Posterior vena cava (tissue), 2 donors: ENCODE measurements around the gene PKP3. TPM values are rescaled to one million over a fixed set of nuclear protein-coding genes. Genes with fewer than 3 reads are reported as not detected.

Experiments
- DNase-seq: peaks from one replicate; pipeline ENCODE4 v3.0.0-alpha.2; 2020; ENCODE audit warnings: low spot score
- intact Hi-C, 2 donors: fragments of 100-400 bp; cut with DNase I; formaldehyde crosslinking; loops; one replicate each; pipeline versions ENCODE4 v1.14.1 to v1.14.2; 2022 to 2023
- total RNA-seq, 2 donors: library from RNA; stranded (reverse); fragmentation: NEBNext Ultra II Directional; extraction: Animal tissue kit (Norgen Biotek cat#: 25700); gene quantifications; one replicate each; pipeline ENCODE4 v1.2.1, GENCODE V29; 2021
- donor health status: DM: yes; HTN: yes; CAD: no.
- donor health status: DM: yes; HTN: yes; CAD: no.

The PKP3 gene
- total RNA-seq, 2 donors from 2014 or later: 0.10 TPM; not detected in 1

- DNase-seq: no peak
- intact Hi-C loops: no loop called here
These were observed 20.1 kb upstream of the PKP3 start for GRCh38 chr11:373716-374551.

- intact Hi-C loops: no loop called here
- DNase-seq: no peak
These were observed 18.7 kb upstream of the PKP3 start for GRCh38 chr11:375065-376025.

- intact Hi-C loops: no loop called here
- DNase-seq: no peak
These were observed 17.4 kb upstream of the PKP3 start for GRCh38 chr11:376531-377173.

GRCh38 chr11:377174-377865 lies 16.7 kb upstream of the PKP3 start:
- intact Hi-C loops: no loop called here
- no peak for DNase-seq

GRCh38 chr11:377883-378500 lies 16.0 kb upstream of the PKP3 start:
- DNase-seq: no peak
- intact Hi-C loops: no loop called here

- no peak for DNase-seq
- intact Hi-C loops: loop anchor here in 1 of 2 donors (10.0 kb wide), 1 partner anchor 115 kb away; no protein-coding TSS in a partner anchor
These were observed 14.6 kb upstream of the PKP3 start for GRCh38 chr11:379205-380094.

- intact Hi-C loops: loop anchor here in 1 of 2 donors (10.0 kb wide), 1 partner anchor 115 kb away; no protein-coding TSS in a partner anchor
These were observed 13.9 kb upstream of the PKP3 start for GRCh38 chr11:380095-380480.

GRCh38 chr11:380491-380890 lies 13.5 kb upstream of the PKP3 start:
- no peak for DNase-seq
- intact Hi-C loops: loop anchor here in 1 of 2 donors (10.0 kb wide), 1 partner anchor 116 kb away; no protein-coding TSS in a partner anchor

More at GRCh38 chr11:380095-380480, 13.9 kb upstream of the PKP3 start:
- no peak for DNase-seq

- intact Hi-C loops: loop anchor here in 1 of 2 donors (10.0 kb wide), 1 partner anchor 116 kb away; no protein-coding TSS in a partner anchor
- DNase-seq: no peak
These were observed 13.0 kb upstream of the PKP3 start for GRCh38 chr11:380996-381395.

DNA sequence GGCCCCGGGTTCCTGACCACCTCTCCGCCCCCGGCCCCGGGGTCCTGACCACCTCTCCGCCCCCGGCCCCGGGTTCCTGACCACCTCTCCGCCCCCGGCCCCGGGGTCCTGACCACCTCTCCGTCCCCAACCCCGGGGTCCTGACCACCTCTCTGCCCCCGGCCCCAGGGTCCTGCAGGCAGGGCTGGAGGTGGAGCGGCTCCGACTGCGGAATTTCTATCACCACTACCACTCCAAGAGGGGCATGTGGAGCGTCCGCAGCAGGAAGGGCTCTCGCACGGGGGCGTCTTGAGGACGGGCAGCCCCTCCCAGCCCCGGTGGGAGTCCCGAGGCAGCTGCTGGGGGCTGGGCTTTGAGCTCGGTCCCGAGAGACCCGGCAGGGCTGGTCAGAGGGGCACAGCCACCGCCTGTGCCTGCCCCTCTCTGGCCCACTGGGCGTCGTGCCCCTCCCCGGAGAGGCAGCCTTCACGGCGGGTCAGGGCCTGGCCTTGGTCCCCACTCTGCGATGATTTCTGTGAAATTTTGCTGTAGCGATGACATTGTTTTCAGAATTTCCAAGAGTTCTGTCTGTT lies 12.4 kb upstream of the PKP3 start:
- intact Hi-C loops: loop anchor here in 1 of 2 donors (10.0 kb wide), 1 partner anchor 117 kb away; no protein-coding TSS in a partner anchor

GRCh38 chr11:382081-382629 lies 11.9 kb upstream of the PKP3 start:
- intact Hi-C loops: loop anchor here in 1 of 2 donors (10.0 kb wide), 1 partner anchor 117 kb away; no protein-coding TSS in a partner anchor

More for the DNA sequence above, 12.4 kb upstream of the PKP3 start:
- DNase-seq: no peak

DNA sequence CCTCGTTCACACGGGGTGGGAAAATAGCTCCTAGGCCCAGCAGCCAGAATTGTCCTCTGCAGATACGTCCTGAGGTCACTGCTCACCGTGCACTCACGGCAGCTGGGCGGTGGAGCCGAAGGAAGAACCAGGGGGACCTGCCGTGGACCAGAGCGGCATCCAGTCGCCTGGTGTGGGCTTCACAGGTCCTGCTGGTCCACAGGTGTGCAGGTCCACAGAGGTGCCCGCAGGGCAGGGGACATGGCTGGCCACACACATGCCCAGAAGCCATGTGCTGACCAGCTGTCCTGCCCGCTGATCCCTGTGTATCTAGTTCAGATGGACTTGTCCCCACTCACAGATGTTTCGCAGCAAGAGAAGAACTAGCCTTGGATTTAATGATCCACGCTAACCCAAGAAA lies 10.6 kb upstream of the PKP3 start:
- intact Hi-C loops: loop anchor here in 1 of 2 donors (10.0 kb wide), 1 partner anchor 119 kb away; no protein-coding TSS in a partner anchor
- no peak for DNase-seq

More at GRCh38 chr11:382081-382629, 11.9 kb upstream of the PKP3 start:
- DNase-seq: no peak

- intact Hi-C loops: loop anchor here in 1 of 2 donors (10.0 kb wide), 1 partner anchor 120 kb away; no protein-coding TSS in a partner anchor
- DNase-seq: no peak
These were observed 9.5 kb upstream of the PKP3 start for GRCh38 chr11:384511-384910.

DNA sequence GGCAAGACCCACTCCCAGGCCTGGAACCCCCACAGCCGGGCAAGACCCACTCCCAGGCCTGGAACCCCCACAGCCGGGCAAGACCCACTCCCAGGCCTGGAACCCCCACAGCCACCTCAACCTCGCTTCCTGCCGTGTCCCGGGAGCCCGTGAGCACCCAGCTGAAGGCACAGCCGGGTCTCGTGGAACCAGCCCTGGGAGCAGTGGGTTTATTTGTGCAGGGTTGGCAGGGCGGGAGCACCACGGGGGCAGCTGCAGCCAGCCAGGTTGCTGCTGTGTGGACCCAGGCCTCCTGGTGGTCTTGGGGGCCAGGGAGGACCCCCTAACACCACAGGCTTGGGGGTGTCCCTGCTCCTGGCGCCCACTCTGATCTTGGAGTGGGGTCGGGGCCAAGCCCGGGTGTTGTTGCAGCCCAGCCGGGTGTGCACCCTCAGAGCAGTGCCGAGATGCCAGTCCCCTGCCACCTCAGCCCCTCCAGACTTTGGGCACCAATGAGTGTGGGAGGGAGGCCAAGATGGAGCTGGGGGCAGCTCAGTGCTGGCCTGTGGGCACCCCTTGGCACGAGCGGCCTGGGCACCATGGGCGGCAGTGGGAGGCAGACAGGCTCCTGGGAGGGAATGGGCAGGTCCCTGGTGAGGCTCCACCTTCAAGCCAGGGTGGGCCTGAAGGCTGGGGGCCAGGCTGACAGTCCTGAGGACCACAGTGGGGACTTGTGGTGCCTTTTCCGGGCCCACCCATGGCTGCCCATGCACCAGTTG lies 8.2 kb upstream of the PKP3 start:
- intact Hi-C loops: loop anchor here in 1 of 2 donors (10.0 kb wide), 1 partner anchor 121 kb away; no protein-coding TSS in a partner anchor
- DNase-seq: no peak

- intact Hi-C loops: loop anchor here in 1 of 2 donors (10.0 kb wide), 1 partner anchor 122 kb away; no protein-coding TSS in a partner anchor
- no peak for DNase-seq
These were observed 7.5 kb upstream of the PKP3 start for GRCh38 chr11:386483-386882.
